ENCODE results near the gene TGFBR3. TPM values are rescaled to one million over a fixed set of nuclear protein-coding genes. Genes with fewer than 3 reads are reported as not detected.
A peak's percentile ranks its signal among the peaks of the same experiment; 100 is the strongest.
"Not testable (repeated sequence)": the region's sequence is repeated elsewhere in the genome, so short reads cannot be mapped to it uniquely, and the experiment has no call there.

Gene TGFBR3
- total RNA-seq, 4 donors from 2014 or later = 87.8 to 388 (median 212) TPM

- Histone ChIP-seq H3K4me3 (no peak overlapping the region), H3K27me3 (no peaks in the 10 kb centered on the region), H3K9me3 (no peaks in the 10 kb centered on the region), H3K4me1 (no peaks in the 10 kb centered on the region), H3K27ac (no peak overlapping the region), H3K36me3 (no peaks in the 10 kb centered on the region)
- TF ChIP-seq POLR2A (IDR thresholded peaks at IDR 0.05) = no peak
- TF ChIP-seq, protein P1, sequence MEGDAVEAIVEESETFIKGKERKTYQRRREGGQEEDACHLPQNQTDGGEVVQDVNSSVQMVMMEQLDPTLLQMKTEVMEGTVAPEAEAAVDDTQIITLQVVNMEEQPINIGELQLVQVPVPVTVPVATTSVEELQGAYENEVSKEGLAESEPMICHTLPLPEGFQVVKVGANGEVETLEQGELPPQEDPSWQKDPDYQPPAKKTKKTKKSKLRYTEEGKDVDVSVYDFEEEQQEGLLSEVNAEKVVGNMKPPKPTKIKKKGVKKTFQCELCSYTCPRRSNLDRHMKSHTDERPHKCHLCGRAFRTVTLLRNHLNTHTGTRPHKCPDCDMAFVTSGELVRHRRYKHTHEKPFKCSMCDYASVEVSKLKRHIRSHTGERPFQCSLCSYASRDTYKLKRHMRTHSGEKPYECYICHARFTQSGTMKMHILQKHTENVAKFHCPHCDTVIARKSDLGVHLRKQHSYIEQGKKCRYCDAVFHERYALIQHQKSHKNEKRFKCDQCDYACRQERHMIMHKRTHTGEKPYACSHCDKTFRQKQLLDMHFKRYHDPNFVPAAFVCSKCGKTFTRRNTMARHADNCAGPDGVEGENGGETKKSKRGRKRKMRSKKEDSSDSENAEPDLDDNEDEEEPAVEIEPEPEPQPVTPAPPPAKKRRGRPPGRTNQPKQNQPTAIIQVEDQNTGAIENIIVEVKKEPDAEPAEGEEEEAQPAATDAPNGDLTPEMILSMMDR (IDR thresholded peaks at IDR 0.05) = no peak
- no peak for DNase-seq
- intact Hi-C loops (cut with DNase I; ENCODE audit: low total_unique reads) = no loop called here
These were observed 28.3 kb downstream of the TGFBR3 start for GRCh38 chr1:91857557-91858239.

DNA sequence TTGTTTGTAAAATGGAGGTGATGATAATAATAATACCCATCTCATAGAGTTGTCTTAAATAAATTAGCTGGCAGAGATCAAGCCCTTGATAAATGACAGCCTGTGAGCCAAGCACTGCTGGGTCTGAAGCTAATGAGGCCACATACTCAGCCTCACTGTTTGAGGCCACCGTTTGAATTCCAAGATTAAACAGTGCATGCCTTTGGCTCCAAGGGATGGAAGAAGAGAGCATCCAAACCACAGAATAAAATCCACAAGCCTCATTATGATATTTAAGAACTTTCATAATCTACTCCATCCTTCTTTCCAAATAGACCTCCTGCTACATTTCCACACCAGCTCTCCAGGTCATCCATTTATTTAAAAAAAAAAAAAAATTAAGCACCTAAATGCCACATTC lies 29.0 kb downstream of the TGFBR3 start:
- TF ChIP-seq POLR2A (IDR thresholded peaks at IDR 0.05) = no peak
- TF ChIP-seq, protein P1 (IDR thresholded peaks at IDR 0.05) = no peak
- H3K4me1 ChIP-seq = peaks cover 0 to 5% of the 10 kb centered on the region in 2 donors
- no peaks in the 10 kb centered on the region for H3K36me3 ChIP-seq
- H3K27ac ChIP-seq = no peak overlapping the region
- H3K9me3 ChIP-seq = no peaks in the 10 kb centered on the region
- H3K4me3 ChIP-seq = no peak overlapping the region
- no peaks in the 10 kb centered on the region for H3K27me3 ChIP-seq
- intact Hi-C loops (cut with DNase I; ENCODE audit: low total_unique reads) = no loop called here
- no peak for DNase-seq

GRCh38 chr1:91854852-91855534 lies 31.0 kb downstream of the TGFBR3 start:
- Histone ChIP-seq H3K4me1 (peaks cover 0 to 10% of the 10 kb centered on the region in 2 donors), H3K36me3 (no peaks in the 10 kb centered on the region), H3K4me3 (no peak overlapping the region), H3K9me3 (no peaks in the 10 kb centered on the region), H3K27me3 (no peaks in the 10 kb centered on the region), H3K27ac (peak overlapping the region in 1 of 2 donors; percentile 9)
- intact Hi-C loops (cut with DNase I; ENCODE audit: low total_unique reads) = no loop called here
- DNase-seq = no peak
- TF ChIP-seq, protein P1 (IDR thresholded peaks at IDR 0.05) = no peak

DNA sequence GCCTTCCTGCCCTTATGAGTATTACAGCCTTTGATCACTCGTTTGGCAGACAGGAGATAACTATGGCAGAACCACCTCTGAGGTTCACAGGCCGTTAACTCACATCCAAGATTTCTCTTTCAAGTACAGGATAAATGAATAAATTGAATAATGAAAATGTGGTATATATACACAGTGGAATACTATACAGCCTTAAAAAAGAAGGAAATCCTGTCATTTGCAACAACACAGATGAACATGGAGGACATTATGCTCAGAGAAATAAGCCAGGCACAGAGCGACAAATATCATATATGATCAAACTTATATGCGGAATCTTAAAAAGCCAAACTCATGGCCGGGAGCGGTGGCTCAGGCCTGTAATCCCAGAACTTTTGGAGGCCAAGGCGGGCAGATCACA lies 32.6 kb downstream of the TGFBR3 start:
- TF ChIP-seq, protein P1 (IDR thresholded peaks at IDR 0.05) = no peak
- no peak for TF ChIP-seq POLR2A (IDR thresholded peaks at IDR 0.05)
- Histone ChIP-seq H3K27ac (no peak overlapping the region), H3K27me3 (no peaks in the 10 kb centered on the region), H3K4me1 (peaks cover 0 to 10% of the 10 kb centered on the region in 2 donors), H3K36me3 (no peaks in the 10 kb centered on the region), H3K4me3 (no peak overlapping the region), H3K9me3 (no peaks in the 10 kb centered on the region)
- intact Hi-C loops (cut with DNase I; ENCODE audit: low total_unique reads) = no loop called here
- no peak for DNase-seq

- intact Hi-C loops (cut with DNase I; ENCODE audit: low total_unique reads); H3K27me3 ChIP-seq; H3K4me3 ChIP-seq; DNase-seq; H3K36me3 ChIP-seq; H3K9me3 ChIP-seq: not testable (repeated sequence)
- Histone ChIP-seq H3K27ac (peak overlapping the region; percentile 86 to 96), H3K4me1 (peaks cover 0 to 10% of the 10 kb centered on the region in 2 donors)
These were observed 33.9 kb downstream of the TGFBR3 start for GRCh38 chr1:91852011-91852410.
